Endodermal cell (in vitro differentiated cells): ENCODE measurements around the gene IGF2. TPM values are rescaled to one million over a fixed set of nuclear protein-coding genes. Genes with fewer than 3 reads are reported as not detected.

ENCODE experiments used
- DNase-seq: peaks from one replicate; pipeline ENCODE4 v3.0.0-alpha.2; 2017
- H3K27ac ChIP-seq: 2 replicates; pipeline ENCODE4 v1.5.1; 2013; ENCODE audit warnings: mild to moderate bottlenecking, low read depth, low read length, moderate library complexity
- H3K27me3 ChIP-seq: 2 replicates; pipeline ENCODE4 v1.6.1; 2013; ENCODE audit warnings: mild to moderate bottlenecking, low read length, moderate library complexity; ENCODE audit not compliant: insufficient read depth, control insufficient read depth, poor library complexity, severe bottlenecking
- H3K36me3 ChIP-seq: 2 replicates; pipeline ENCODE4 v1.7.0; 2013; ENCODE audit warnings: mild to moderate bottlenecking, low read length, moderate library complexity; ENCODE audit not compliant: control insufficient read depth, insufficient read depth
- H3K4me1 ChIP-seq: one replicate; pipeline ENCODE4 v1.7.0; 2013; ENCODE audit warnings: low read length; ENCODE audit not compliant: control insufficient read depth, insufficient read depth
- H3K4me3 ChIP-seq: 2 replicates; pipeline ENCODE4 v1.5.1; 2013; ENCODE audit warnings: mild to moderate bottlenecking, low read length, moderate library complexity
- H3K9ac ChIP-seq: 2 replicates; pipeline ENCODE4 v1.6.1; 2013; ENCODE audit warnings: mild to moderate bottlenecking, low read length, moderate library complexity; ENCODE audit not compliant: poor library complexity, severe bottlenecking; ENCODE audit errors: extremely low read depth
- H3K9me3 ChIP-seq: 2 replicates; pipeline ENCODE4 v1.6.1; 2013; ENCODE audit warnings: mild to moderate bottlenecking, low read length, moderate library complexity; ENCODE audit not compliant: control insufficient read depth
- H3K27ac Mint-ChIP-seq: 2 replicates; pipeline ENCODE4 v1.8.0; 2020; ENCODE audit warnings: mixed read lengths
- H3K27me3 Mint-ChIP-seq: 2 replicates; pipeline ENCODE4 v1.8.0; 2021; ENCODE audit warnings: mild to moderate bottlenecking, mixed read lengths; ENCODE audit not compliant: insufficient read depth
- H3K36me3 Mint-ChIP-seq: 2 replicates; pipeline ENCODE4 v1.8.0; 2020; ENCODE audit warnings: low read depth, mixed read lengths
- H3K4me1 Mint-ChIP-seq: 2 replicates; pipeline ENCODE4 v1.8.0; 2020; ENCODE audit warnings: mixed read lengths
- H3K4me3 Mint-ChIP-seq: 2 replicates; pipeline ENCODE4 v1.8.0; 2020; ENCODE audit warnings: mild to moderate bottlenecking, moderate library complexity, mixed read lengths
- H3K9me3 Mint-ChIP-seq: 2 replicates; pipeline ENCODE4 v1.8.0; 2020; ENCODE audit warnings: mild to moderate bottlenecking, mixed read lengths
- CTCF ChIP-seq: fragments of 200-600 bp; sonication (generic); conservative IDR thresholded peaks from 2 replicates; pipeline ENCODE4 v1.5.0; 2021; ENCODE audit warnings: antibody characterized with exemption, mild to moderate bottlenecking
- WGBS, 2 experiments: methylation state at CpG; one replicate each; pipeline versions ENCODE4 v1.1.5 to v1.1.7; 2013; ENCODE audit warnings: missing lambda C conversion rate in 2 of 2, mixed read lengths in 1 of 2; ENCODE audit not compliant: insufficient coverage in 1 of 2, insufficient read length in 1 of 2; 5-methylcytosine and 5-hydroxymethylcytosine counted together
- total RNA-seq, 2 donors: library from RNA; stranded (reverse); fragmentation: NEBNext Ultra II Directional in 1 of 2; extraction: Animal tissue kit (Norgen Biotek cat#: 25700) in 1 of 2; gene quantifications; 2 replicates in 1 of 2; 3 replicates in 1 of 2; pipeline ENCODE4 v1.2.1, GENCODE V29; 2021

Gene IGF2
- total RNA-seq, 2 donors from 2014 or later = 0.80 to 5.1 TPM

- H3K4me3 Mint-ChIP-seq = no peak overlapping the region
- no peak overlapping the region for H3K27ac ChIP-seq
- H3K4me3 ChIP-seq = no peak overlapping the region
Measured at GRCh38 chr11:2142762-2143202, 3.6 kb upstream of the IGF2 start.

GRCh38 chr11:2142300-2142759 is 3.1 kb upstream of the IGF2 start:
- no peaks in the 10 kb centered on the region for H3K9me3 Mint-ChIP-seq
- peaks cover 87% of the 10 kb centered on the region for H3K27me3 Mint-ChIP-seq
- H3K27ac Mint-ChIP-seq = no peak overlapping the region
- no peak for DNase-seq
- no peaks in the 10 kb centered on the region for H3K9me3 ChIP-seq
- H3K36me3 ChIP-seq = no peaks in the 10 kb centered on the region
- TF ChIP-seq CTCF = no peak
- no peak overlapping the region for H3K9ac ChIP-seq
- no peaks in the 10 kb centered on the region for H3K36me3 Mint-ChIP-seq
- WGBS, 2 experiments = 26 to 28% methylated on average over 5 of the region's 5 CpGs
- H3K4me1 ChIP-seq = no peaks in the 10 kb centered on the region
- no peak overlapping the region for H3K4me3 ChIP-seq
- H3K27me3 ChIP-seq = peaks cover 93% of the 10 kb centered on the region
- H3K27ac ChIP-seq = no peak overlapping the region
- peaks cover 3% of the 10 kb centered on the region for H3K4me1 Mint-ChIP-seq
- no peak overlapping the region for H3K4me3 Mint-ChIP-seq

More at GRCh38 chr11:2142762-2143202, 3.6 kb upstream of the IGF2 start:
- H3K27ac Mint-ChIP-seq = no peak overlapping the region
- TF ChIP-seq CTCF = no peak
- Histone ChIP-seq H3K9ac (no peak overlapping the region), H3K36me3 (no peaks in the 10 kb centered on the region), H3K4me1 (no peaks in the 10 kb centered on the region), H3K9me3 (no peaks in the 10 kb centered on the region), H3K27me3 (peaks cover 93% of the 10 kb centered on the region)
- no peak for DNase-seq
- WGBS, 2 experiments = 10 to 16% methylated on average over 4 to 6 of the region's 6 CpGs
- H3K9me3 Mint-ChIP-seq = no peaks in the 10 kb centered on the region
- no peaks in the 10 kb centered on the region for H3K36me3 Mint-ChIP-seq
- peaks cover 87% of the 10 kb centered on the region for H3K27me3 Mint-ChIP-seq
- peaks cover 3% of the 10 kb centered on the region for H3K4me1 Mint-ChIP-seq

- Mint-ChIP-seq H3K4me1 (peaks cover 3% of the 10 kb centered on the region), H3K4me3 (no peak overlapping the region), H3K36me3 (no peaks in the 10 kb centered on the region), H3K27me3 (peaks cover 87% of the 10 kb centered on the region), H3K27ac (no peak overlapping the region), H3K9me3 (no peaks in the 10 kb centered on the region)
- Histone ChIP-seq H3K4me3 (no peak overlapping the region), H3K27ac (no peak overlapping the region), H3K27me3 (peaks cover 93% of the 10 kb centered on the region), H3K4me1 (no peaks in the 10 kb centered on the region), H3K9ac (no peak overlapping the region), H3K36me3 (no peaks in the 10 kb centered on the region), H3K9me3 (no peaks in the 10 kb centered on the region)
- WGBS, 2 experiments = 3% methylated on average over 68 to 102 of the region's 102 CpGs
- no peak for TF ChIP-seq CTCF
- peak; percentile 73 for DNase-seq
Measured at GRCh38 chr11:2140411-2141400, 1.5 kb upstream of the IGF2 start.
